HEK293 (cell line): Measurements from ENCODE around the gene KXD1.
A peak's percentile ranks its signal among the peaks of the same experiment; 100 is the strongest.

Experiments used
- CTCF ChIA-PET: fragments of 350-600 bp; formaldehyde crosslinking; extraction: SDS; loops from one replicate; lab custom pipeline; 2021; ENCODE audit warnings: antibody characterized with exemption; lab: Yijun Ruan, JAX
- POLR2A ChIA-PET: fragments of 300-600 bp; formaldehyde crosslinking; extraction: SDS; loops from one replicate; lab custom pipeline; 2020; ENCODE audit warnings: antibody characterized with exemption, inconsistent platforms; lab: Yijun Ruan, JAX
- H3K27ac ChIP-seq: fragments of 200-500 bp; sonication (Bioruptor generic); 2 replicates; pipeline ENCODE4 v1.5.1; 2014; ENCODE audit warnings: low read depth, low read length, control low read depth, inconsistent platforms; ENCODE audit errors: extremely low read depth
- H3K36me3 ChIP-seq, 2 experiments: fragments of 200-500 bp in 1 of 2; sonication (Bioruptor generic) in 1 of 2; 1 replicate in 1 of 2; 2 replicates in 1 of 2; pipeline ENCODE4 v1.5.1; 2014 to 2017; ENCODE audit warnings: inconsistent platforms in 2 of 2, low read length in 2 of 2; ENCODE audit not compliant: control insufficient read depth in 2 of 2, insufficient read depth in 1 of 2
- H3K4me1 ChIP-seq: fragments of 200-500 bp; sonication (Bioruptor generic); 2 replicates; pipeline ENCODE4 v1.5.1; 2014; ENCODE audit warnings: mild to moderate bottlenecking, low read length, inconsistent platforms; ENCODE audit not compliant: control insufficient read depth, insufficient read depth
- H3K4me3 ChIP-seq: 2 replicates; pipeline ENCODE4 v1.5.1; 2011; ENCODE audit warnings: low read depth, mild to moderate bottlenecking, control low read depth, low read length, moderate library complexity
- H3K9me3 ChIP-seq: fragments of 200-500 bp; sonication (Bioruptor generic); 2 replicates; pipeline ENCODE4 v1.5.1; 2014; ENCODE audit warnings: low read depth, low read length, inconsistent platforms; ENCODE audit not compliant: control insufficient read depth, insufficient read depth
- HIC1 ChIP-seq: fragments of 450-650 bp; formaldehyde crosslinking; IDR thresholded peaks from 2 replicates; pipeline ENCODE4 v1.5.1; 2016; ENCODE audit warnings: missing biosample characterization, missing genetic modification characterization
- PRDM1 ChIP-seq: fragments of 450-650 bp; formaldehyde crosslinking; IDR thresholded peaks from 2 replicates; pipeline ENCODE4; 2016; ENCODE audit warnings: missing biosample characterization, missing genetic modification characterization
- RBAK ChIP-seq: fragments of 450-650 bp; formaldehyde crosslinking; IDR thresholded peaks from 2 replicates; pipeline ENCODE4 v1.5.1; 2016; ENCODE audit warnings: missing biosample characterization, missing genetic modification characterization
- REPIN1 ChIP-seq: fragments of 450-650 bp; formaldehyde crosslinking; IDR thresholded peaks from 2 replicates; pipeline ENCODE4 v1.5.1; 2017; ENCODE audit warnings: missing biosample characterization, missing genetic modification characterization, low read depth
- SALL2 ChIP-seq: fragments of 450-650 bp; formaldehyde crosslinking; IDR thresholded peaks from 2 replicates; pipeline ENCODE4 v1.5.0; 2017; ENCODE audit warnings: missing biosample characterization, mild to moderate bottlenecking, missing genetic modification characterization, borderline replicate concordance
- SP2 ChIP-seq: fragments of 450-650 bp; formaldehyde crosslinking; IDR thresholded peaks from 2 replicates; pipeline ENCODE4 v1.5.1; 2016; ENCODE audit warnings: missing biosample characterization, missing genetic modification characterization
- ZBTB10 ChIP-seq: fragments of 450-650 bp; formaldehyde crosslinking; IDR thresholded peaks from 2 replicates; pipeline ENCODE4 v1.5.1; 2016; ENCODE audit warnings: missing biosample characterization, missing genetic modification characterization
- ZBTB48 ChIP-seq: fragments of 450-650 bp; formaldehyde crosslinking; IDR thresholded peaks from 2 replicates; pipeline ENCODE4 v1.5.1; 2016; ENCODE audit warnings: missing biosample characterization, missing genetic modification characterization
- ZBTB8A ChIP-seq: fragments of 450-650 bp; formaldehyde crosslinking; IDR thresholded peaks from 2 replicates; pipeline ENCODE4 v1.5.1; 2016; ENCODE audit warnings: missing biosample characterization, missing genetic modification characterization
- ZIC2 ChIP-seq: fragments of 450-650 bp; formaldehyde crosslinking; IDR thresholded peaks from 2 replicates; pipeline ENCODE4 v1.5.1; 2016; ENCODE audit warnings: missing biosample characterization, missing genetic modification characterization
- ZNF112 ChIP-seq: fragments of 450-650 bp; formaldehyde crosslinking; IDR thresholded peaks from 2 replicates; pipeline ENCODE4 v1.5.0; 2017; ENCODE audit warnings: missing biosample characterization, missing genetic modification characterization
- ZNF132 ChIP-seq: fragments of 450-650 bp; formaldehyde crosslinking; IDR thresholded peaks from 2 replicates; pipeline ENCODE4 v1.5.1; 2017; ENCODE audit warnings: missing biosample characterization, missing genetic modification characterization, borderline replicate concordance
- ZNF184 ChIP-seq: fragments of 450-650 bp; IDR thresholded peaks from 2 replicates; pipeline ENCODE4 v1.5.1; 2018; ENCODE audit warnings: missing biosample characterization, mild to moderate bottlenecking, missing genetic modification characterization
- ZNF341 ChIP-seq: fragments of 450-650 bp; formaldehyde crosslinking; IDR thresholded peaks from 2 replicates; pipeline ENCODE4; 2016; ENCODE audit warnings: low read depth, missing biosample characterization, missing genetic modification characterization
- ZNF433 ChIP-seq: fragments of 450-650 bp; formaldehyde crosslinking; IDR thresholded peaks from 2 replicates; pipeline ENCODE4 v1.5.1; 2016; ENCODE audit warnings: missing biosample characterization, missing genetic modification characterization, low read depth
- ZNF510 ChIP-seq: fragments of 450-650 bp; formaldehyde crosslinking; IDR thresholded peaks from 2 replicates; pipeline ENCODE4 v1.5.1; 2018; ENCODE audit warnings: mild to moderate bottlenecking, missing genetic modification characterization, missing biosample characterization; ENCODE audit not compliant: insufficient replicate concordance
- ZNF561 ChIP-seq: fragments of 450-650 bp; IDR thresholded peaks from 2 replicates; pipeline ENCODE4 v1.5.1; 2018; ENCODE audit warnings: missing biosample characterization, missing genetic modification characterization, borderline replicate concordance
- ZNF571 ChIP-seq: fragments of 450-650 bp; formaldehyde crosslinking; IDR thresholded peaks from 2 replicates; pipeline ENCODE4 v1.5.0; 2017; ENCODE audit warnings: missing biosample characterization, missing genetic modification characterization
- ZNF704 ChIP-seq: fragments of 450-650 bp; formaldehyde crosslinking; IDR thresholded peaks from 2 replicates; pipeline ENCODE4 v1.5.1; 2016; ENCODE audit warnings: missing biosample characterization, missing genetic modification characterization
- ZNF777 ChIP-seq: fragments of 450-650 bp; formaldehyde crosslinking; IDR thresholded peaks from 2 replicates; pipeline ENCODE4 v1.5.1; 2017; ENCODE audit warnings: missing biosample characterization, missing genetic modification characterization, borderline replicate concordance

Gene KXD1

GRCh38 chr19:18603958-18604819 lies 46.5 kb downstream of the KXD1 start (continued):
- no peak for TF ChIP-seq ZBTB10
- no peak for TF ChIP-seq ZNF184 (tag by site-specific recombination)
- no peak for TF ChIP-seq SP2 (tag by site-specific recombination)
- TF ChIP-seq ZNF510 (tag by site-specific recombination): no peak
- no peak for TF ChIP-seq REPIN1 (tag by site-specific recombination)
- no peak for TF ChIP-seq RBAK (tag by site-specific recombination)
- TF ChIP-seq ZNF341: peak; percentile 63
- TF ChIP-seq ZNF561: no peak
- TF ChIP-seq ZNF704: no peak
- TF ChIP-seq ZNF777 (tag by site-specific recombination): no peak
- TF ChIP-seq HIC1: peak; percentile 24; the same call in 1 of the 2 replicates
- no peak for TF ChIP-seq SALL2
- TF ChIP-seq, all 188 proteins: peak for 8

GRCh38 chr19:18604820-18605159 lies 47.1 kb downstream of the KXD1 start:
- peak; percentile 38 for TF ChIP-seq PRDM1 (tag by site-specific recombination)
- no peak for TF ChIP-seq ZNF433
- no peak for TF ChIP-seq ZNF132 (tag by site-specific recombination)
- TF ChIP-seq ZNF112 (tag by site-specific recombination): no peak
- TF ChIP-seq, all 188 proteins: peak for 1
- POLR2A ChIA-PET: interaction anchor here (1.1 kb wide), 1 partner anchor 16 kb away, joined by 8 read pairs; no protein-coding TSS in a partner anchor
- CTCF ChIA-PET: interaction anchor here (1.1 kb wide), 1 partner anchor 72 kb away, joined by 6 read pairs; no protein-coding TSS in a partner anchor
- Histone ChIP-seq H3K4me1 (no peaks in the 10 kb centered on the region; the same call in 1 of the 2 replicates), H3K36me3 (no peaks in the 10 kb centered on the region), H3K9me3 (no peaks in the 10 kb centered on the region), H3K4me3 (no peak overlapping the region), H3K27ac (no peak overlapping the region)

- no peak overlapping the region for H3K27ac ChIP-seq
- TF ChIP-seq HIC1 (peak; percentile 35; the same call in 1 of the 2 replicates), ZBTB8A (tag by site-specific recombination) (peak; percentile 76), ZBTB48 (tag by site-specific recombination) (no peak), ZIC2 (0 out of 2 replicates have a peak, but pooled peaks have one; percentile 9), ZNF571 (tag by site-specific recombination) (no peak)
- TF ChIP-seq, all 188 proteins: peak for 3
- Histone ChIP-seq H3K4me3 (no peak overlapping the region), H3K4me1 (no peaks in the 10 kb centered on the region; the same call in 1 of the 2 replicates), H3K9me3 (no peaks in the 10 kb centered on the region), H3K36me3 (no peaks in the 10 kb centered on the region)
- POLR2A ChIA-PET: interaction anchor here (1.1 kb wide), 1 partner anchor 16 kb away, joined by 8 read pairs; no protein-coding TSS in a partner anchor
- CTCF ChIA-PET: interaction anchor here (1.1 kb wide), 1 partner anchor 72 kb away, joined by 6 read pairs; no protein-coding TSS in a partner anchor
Observed at GRCh38 chr19:18605196-18605545, 47.5 kb downstream of the KXD1 start.
